Liver (tissue), 3 donors: ENCODE data around the gene RBP4.

Experiments
- ATF3 ChIP-seq: IDR thresholded peaks from 2 replicates; pipeline ENCODE4 v1.6.1; 2016; ENCODE audit warnings: antibody characterized with exemption
- CTCF ChIP-seq: fragments of 150-350 bp; IDR thresholded peaks from 2 replicates; pipeline ENCODE4 v1.5.1; 2017; ENCODE audit warnings: improper control_type of control experiment, low read depth, low read length; ENCODE audit not compliant: missing input control
- FOXA1 ChIP-seq: IDR thresholded peaks from 2 replicates; pipeline ENCODE4 v1.6.1; 2016; ENCODE audit warnings: antibody characterized with exemption
- GABPA ChIP-seq, 2 donors: IDR thresholded peaks in 1 of 2; conservative IDR thresholded peaks in 1 of 2; 2 replicates each; pipeline ENCODE4 v1.6.1; 2016; ENCODE audit warnings: antibody characterized with exemption in 2 of 2, mild to moderate bottlenecking in 1 of 2, moderate library complexity in 1 of 2
- MAX ChIP-seq: IDR thresholded peaks from 2 replicates; pipeline ENCODE4 v1.6.1; 2016; ENCODE audit warnings: antibody characterized with exemption
- RAD21 ChIP-seq, 2 donors: IDR thresholded peaks; 2 replicates each; pipeline ENCODE4 v1.6.1; 2016; ENCODE audit warnings: antibody characterized with exemption in 2 of 2, mild to moderate bottlenecking in 2 of 2
- REST ChIP-seq: IDR thresholded peaks from 2 replicates; pipeline ENCODE4 v1.6.1; 2016; ENCODE audit warnings: antibody characterized with exemption, mild to moderate bottlenecking
- TAF1 ChIP-seq: conservative IDR thresholded peaks from 2 replicates; pipeline ENCODE4 v1.6.1; 2016; ENCODE audit warnings: antibody characterized with exemption, mild to moderate bottlenecking
- YY1 ChIP-seq: IDR thresholded peaks from 2 replicates; pipeline ENCODE4 v1.6.1; 2016; ENCODE audit warnings: antibody characterized with exemption, mild to moderate bottlenecking
- donor health status: healthy.
- donor health status: healthy.

GRCh38 chr10:93550606-93551005 lies 50.4 kb downstream of the RBP4 start:
- no peak for TF ChIP-seq CTCF
- no peak for TF ChIP-seq GABPA (IDR thresholded peaks at IDR 0.05 in 1 of 2, conservative IDR thresholded peaks at IDR 0.05 in 1 of 2)
- no peak for TF ChIP-seq MAX
- TF ChIP-seq YY1 = no peak
- TF ChIP-seq FOXA1 = no peak
- no peak for TF ChIP-seq ATF3
- TF ChIP-seq TAF1 = no peak
- TF ChIP-seq RAD21 (IDR thresholded peaks at IDR 0.05) = no peak
- TF ChIP-seq REST = no peak
